Measurements from ENCODE around the gene ANKRD63. TPM values are rescaled to one million over a fixed set of nuclear protein-coding genes. Genes with fewer than 3 reads are reported as not detected.
A peak's percentile ranks its signal among the peaks of the same experiment; 100 is the strongest.

ANKRD63 gene
- total RNA-seq, 1 donor from 2014 or later, result not detected

GRCh38 chr15:40279437-40280141, 3.3 kb downstream of the ANKRD63 start:
- DNase-seq (ENCODE audit: low read depth in 2 of 2), result peak; percentile 22 to 50

- DNase-seq (ENCODE audit: low read depth in 2 of 2), result no peak
These were observed 4.8 kb downstream of the ANKRD63 start for GRCh38 chr15:40278026-40278425.

- DNase-seq (ENCODE audit: low read depth in 2 of 2), result no peak
These were observed 5.4 kb downstream of the ANKRD63 start for GRCh38 chr15:40277471-40277870.

GRCh38 chr15:40276927-40277326, 5.9 kb downstream of the ANKRD63 start:
- DNase-seq (ENCODE audit: low read depth in 2 of 2), result no peak

- no peak for DNase-seq (ENCODE audit: low read depth in 2 of 2)
These were observed 6.9 kb downstream of the ANKRD63 start for GRCh38 chr15:40275954-40276353.

GRCh38 chr15:40275523-40275922, 7.3 kb downstream of the ANKRD63 start:
- DNase-seq (ENCODE audit: low read depth in 2 of 2), result no peak

GRCh38 chr15:40274350-40275274, 8.3 kb downstream of the ANKRD63 start:
- DNase-seq (ENCODE audit: low read depth in 2 of 2), result peak; percentile 65 to 83

- DNase-seq (ENCODE audit: low read depth in 2 of 2), result no peak
These were observed 9.4 kb downstream of the ANKRD63 start for GRCh38 chr15:40273428-40273827.

- DNase-seq (ENCODE audit: low read depth in 2 of 2), result peak in 1 of 2 donors; percentile 21
These were observed 10.3 kb downstream of the ANKRD63 start for GRCh38 chr15:40272485-40273056.

GRCh38 chr15:40271685-40272484, 11.0 kb downstream of the ANKRD63 start:
- no peak for DNase-seq (ENCODE audit: low read depth in 2 of 2)

- DNase-seq (ENCODE audit: low read depth in 2 of 2), result no peak
These were observed 12.4 kb downstream of the ANKRD63 start for GRCh38 chr15:40270246-40270995.

- no peak for DNase-seq (ENCODE audit: low read depth in 2 of 2)
These were observed 13.3 kb downstream of the ANKRD63 start for GRCh38 chr15:40269604-40270003.

- no peak for DNase-seq (ENCODE audit: low read depth in 2 of 2)
These were observed 15.2 kb downstream of the ANKRD63 start for GRCh38 chr15:40267670-40268069.

GRCh38 chr15:40266828-40267304, 16.0 kb downstream of the ANKRD63 start:
- DNase-seq (ENCODE audit: low read depth in 2 of 2), result peak; percentile 30 to 96

- DNase-seq (ENCODE audit: low read depth in 2 of 2), result no peak
These were observed 17.0 kb downstream of the ANKRD63 start for GRCh38 chr15:40265875-40266274.

GRCh38 chr15:40265355-40265754, 17.5 kb downstream of the ANKRD63 start:
- no peak for DNase-seq (ENCODE audit: low read depth in 2 of 2)

- DNase-seq (ENCODE audit: low read depth in 2 of 2), result no peak
These were observed 18.3 kb downstream of the ANKRD63 start for GRCh38 chr15:40264321-40265153.

- no peak for DNase-seq (ENCODE audit: low read depth in 2 of 2)
These were observed 19.7 kb downstream of the ANKRD63 start for GRCh38 chr15:40263024-40263754.

GRCh38 chr15:40259021-40259420, 23.8 kb downstream of the ANKRD63 start:
- DNase-seq (ENCODE audit: low read depth in 2 of 2), result no peak
